Measurements from ENCODE around the gene OPA3. TPM values are rescaled to one million over a fixed set of nuclear protein-coding genes. Genes with fewer than 3 reads are reported as not detected.

The OPA3 gene
- total RNA-seq, 1 experiment from 2014 or later = 17.7 TPM

- Histone ChIP-seq H3K27me3 (replicated peaks; ENCODE audit: control insufficient read depth, insufficient read depth, low read length) (no peaks in the 10 kb centered on the region), H3K4me3 (ENCODE audit: low read depth, low read length) (peak overlapping the region; percentile 80), H3K36me3 (ENCODE audit: control insufficient read depth, insufficient read depth, low read length) (no peaks in the 10 kb centered on the region), H3K4me1 (peaks cover 11% of the 10 kb centered on the region), H3K9me3 (no peaks in the 10 kb centered on the region)
- Mint-ChIP-seq H3K4me3 (ENCODE audit: unreplicated experiment) (peak overlapping the region; percentile 91), H3K36me3 (ENCODE audit: insufficient read depth, unreplicated experiment) (peaks cover 25% of the 10 kb centered on the region), H3K4me1 (ENCODE audit: low read depth, unreplicated experiment) (peaks cover 12% of the 10 kb centered on the region), H3K27me3 (ENCODE audit: insufficient read depth, unreplicated experiment) (no peaks in the 10 kb centered on the region), H3K9me3 (ENCODE audit: unreplicated experiment) (no peaks in the 10 kb centered on the region), H3K27ac (ENCODE audit: unreplicated experiment) (peak overlapping the region; percentile 74)
- no TSS peak for BruUV-seq (replicated peaks)
- ChIA-PET POLR2A (no interaction called here), CTCF (no interaction called here)
- TF ChIP-seq CTCF (IDR thresholded peaks at IDR 0.05; ENCODE audit: insufficient read depth in 1 of 2, low read depth in 1 of 2, low read length in 1 of 2, severe bottlenecking in 1 of 2, unreplicated experiment in 1 of 2) = no peak
- intact Hi-C loops (cut with micrococcal nuclease; ENCODE audit: unreplicated experiment) = loop anchor here (1.0 to 2.0 kb wide), 2 partner anchors 9 to 13 kb away; partner anchors contain the start of gene RTN2
- DNase-seq = no peak
These were observed 78.7 kb downstream of the OPA3 start for GRCh38 chr19:45505996-45506245.

- intact Hi-C loops (cut with micrococcal nuclease; ENCODE audit: unreplicated experiment) = no loop called here
- POLR2A ChIA-PET = no interaction called here
- H3K36me3 ChIP-seq (ENCODE audit: control insufficient read depth, insufficient read depth, low read length) = no peaks in the 10 kb centered on the region
- Mint-ChIP-seq H3K4me1 (ENCODE audit: low read depth, unreplicated experiment) (peaks cover 12% of the 10 kb centered on the region), H3K9me3 (ENCODE audit: unreplicated experiment) (no peaks in the 10 kb centered on the region), H3K4me3 (ENCODE audit: unreplicated experiment) (peak overlapping the region; percentile 91), H3K27ac (ENCODE audit: unreplicated experiment) (peak overlapping the region; percentile 74), H3K27me3 (ENCODE audit: insufficient read depth, unreplicated experiment) (no peaks in the 10 kb centered on the region), H3K36me3 (ENCODE audit: insufficient read depth, unreplicated experiment) (peaks cover 20% of the 10 kb centered on the region)
- BruUV-seq (replicated peaks) = no TSS peak
- H3K27me3 ChIP-seq (replicated peaks; ENCODE audit: control insufficient read depth, insufficient read depth, low read length) = no peaks in the 10 kb centered on the region
- CTCF ChIA-PET = no interaction called here
- H3K4me3 ChIP-seq (ENCODE audit: low read depth, low read length) = no peak overlapping the region
- peaks cover 11% of the 10 kb centered on the region for H3K4me1 ChIP-seq
- no peaks in the 10 kb centered on the region for H3K9me3 ChIP-seq
- no peak for DNase-seq
- no peak for TF ChIP-seq CTCF (IDR thresholded peaks at IDR 0.05; ENCODE audit: insufficient read depth in 1 of 2, low read depth in 1 of 2, low read length in 1 of 2, severe bottlenecking in 1 of 2, unreplicated experiment in 1 of 2)
These were observed 79.2 kb downstream of the OPA3 start for GRCh38 chr19:45505151-45505995.

- no peak overlapping the region for H3K27ac Mint-ChIP-seq (ENCODE audit: unreplicated experiment)
- Histone ChIP-seq H3K36me3 (ENCODE audit: control insufficient read depth, insufficient read depth, low read length) (no peaks in the 10 kb centered on the region), H3K4me3 (ENCODE audit: low read depth, low read length) (no peak overlapping the region), H3K9me3 (no peaks in the 10 kb centered on the region), H3K27me3 (replicated peaks; ENCODE audit: control insufficient read depth, insufficient read depth, low read length) (no peaks in the 10 kb centered on the region), H3K4me1 (peaks cover 10% of the 10 kb centered on the region)
- ChIA-PET POLR2A (no interaction called here), CTCF (interaction anchor here (0.7 kb wide), 2 partner anchors 7 to 86 kb away, joined by 3 to 4 read pairs; no protein-coding TSS in a partner anchor)
- TF ChIP-seq CTCF (IDR thresholded peaks at IDR 0.05; ENCODE audit: insufficient read depth in 1 of 2, low read depth in 1 of 2, low read length in 1 of 2, severe bottlenecking in 1 of 2, unreplicated experiment in 1 of 2) = no peak
- peaks cover 15% of the 10 kb centered on the region for H3K36me3 Mint-ChIP-seq (ENCODE audit: insufficient read depth, unreplicated experiment)
- DNase-seq = no peak
- no TSS peak for BruUV-seq (replicated peaks)
- intact Hi-C loops (cut with micrococcal nuclease; ENCODE audit: unreplicated experiment) = no loop called here
- H3K9me3 Mint-ChIP-seq (ENCODE audit: unreplicated experiment) = no peaks in the 10 kb centered on the region
- no peaks in the 10 kb centered on the region for H3K27me3 Mint-ChIP-seq (ENCODE audit: insufficient read depth, unreplicated experiment)
- H3K4me1 Mint-ChIP-seq (ENCODE audit: low read depth, unreplicated experiment) = peaks cover 16% of the 10 kb centered on the region
- no peak overlapping the region for H3K4me3 Mint-ChIP-seq (ENCODE audit: unreplicated experiment)
These were observed 80.7 kb downstream of the OPA3 start for GRCh38 chr19:45503909-45504308.

Measured in Caco-2 (cell line).